Kidney capillary endothelial cell (primary cell): Measurements from ENCODE around the gene ANO10.

Experiments
- DNase-seq: peaks from one replicate; pipeline ENCODE4 v3.0.0-alpha.2; 2018; ENCODE audit warnings: low spot score

ANO10 gene

DNA sequence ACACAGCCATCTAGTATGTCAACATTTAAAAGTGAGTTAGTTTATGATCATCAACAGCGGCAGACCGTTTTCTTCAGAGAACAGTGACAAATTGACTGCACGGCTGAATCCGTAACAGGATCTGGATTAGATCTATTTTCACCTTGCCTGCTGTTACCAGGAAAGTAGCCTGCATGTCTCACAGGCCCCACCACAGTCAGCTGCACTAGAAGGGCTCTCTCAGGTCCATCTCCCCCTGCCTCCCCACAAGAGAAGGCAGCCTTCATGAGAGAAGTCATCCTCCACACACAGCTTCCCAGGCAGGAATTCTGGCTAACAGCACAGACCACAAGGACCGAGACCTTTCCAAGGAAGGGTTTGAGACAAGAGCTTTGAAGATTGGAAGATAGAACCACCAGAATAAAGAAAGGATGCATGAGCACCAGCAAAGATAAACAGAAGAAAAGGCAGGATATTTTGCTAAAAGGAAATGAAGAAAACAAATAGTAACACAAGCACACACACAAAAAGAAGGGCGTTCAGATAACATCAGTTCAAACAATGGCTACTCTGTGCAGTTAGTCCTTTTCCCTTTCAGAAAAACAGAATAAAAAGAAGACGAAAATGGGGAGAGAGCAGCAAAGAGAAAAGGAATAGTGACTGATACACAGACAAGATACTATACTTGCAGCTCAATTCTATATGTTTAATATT lies 208.0 kb downstream of the ANO10 start:
- DNase-seq = no peak

DNA sequence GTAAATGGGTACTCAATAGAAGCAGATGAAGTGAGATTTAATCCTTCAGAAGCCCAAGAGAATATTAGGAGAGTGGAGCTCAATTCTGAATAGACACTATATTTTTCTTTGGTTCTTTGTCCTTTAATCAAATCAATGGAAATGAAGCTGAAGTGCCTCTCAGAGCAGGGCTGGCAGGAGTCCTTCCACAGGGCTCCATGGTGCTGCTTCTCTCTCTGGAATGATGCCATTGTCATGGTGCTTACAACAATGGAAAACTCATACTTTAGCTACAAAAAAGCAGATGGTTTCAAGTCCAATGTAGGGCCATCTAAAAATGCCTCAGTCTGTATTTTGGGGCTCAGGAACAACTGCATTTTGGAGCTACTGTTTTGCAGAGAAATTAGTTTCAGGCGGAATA lies 210.4 kb downstream of the ANO10 start:
- DNase-seq = no peak

DNA sequence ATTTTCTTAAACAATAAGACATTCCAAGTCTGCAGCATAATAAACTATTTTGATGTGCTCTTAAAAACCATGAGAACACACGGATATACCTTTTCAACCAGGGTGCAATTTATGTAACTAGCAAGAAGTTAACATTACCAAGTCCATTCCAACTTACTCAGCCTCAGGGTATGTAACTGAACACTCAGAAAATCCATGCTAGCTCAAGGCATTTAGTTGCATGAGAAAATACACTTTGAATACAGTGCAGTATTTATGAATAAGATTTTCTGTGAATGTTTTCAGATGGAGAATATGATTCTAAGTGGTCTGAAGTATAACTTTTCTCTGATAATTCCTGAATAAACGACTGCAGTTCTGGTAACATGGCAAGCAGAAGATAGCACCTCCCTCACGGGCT lies 211.2 kb downstream of the ANO10 start:
- no peak for DNase-seq

DNA sequence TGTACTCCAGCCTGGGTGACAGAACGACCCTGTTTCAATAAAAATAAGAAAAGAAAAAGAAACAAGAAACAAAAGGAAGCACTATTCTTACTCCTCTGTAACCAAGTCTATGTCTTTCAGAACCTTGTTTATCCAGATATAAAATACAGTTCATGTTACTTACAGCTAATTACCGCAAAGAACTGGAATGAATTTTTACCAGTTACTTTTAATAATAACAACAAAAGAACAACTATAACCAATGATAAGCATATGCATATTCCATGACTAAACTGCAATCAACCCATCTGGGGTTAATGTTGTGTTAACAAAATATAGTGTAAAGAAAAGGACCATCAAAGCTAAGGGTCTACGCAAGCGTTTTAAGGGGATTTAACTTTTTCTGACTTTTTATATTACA lies 212.3 kb downstream of the ANO10 start:
- DNase-seq = no peak

DNA sequence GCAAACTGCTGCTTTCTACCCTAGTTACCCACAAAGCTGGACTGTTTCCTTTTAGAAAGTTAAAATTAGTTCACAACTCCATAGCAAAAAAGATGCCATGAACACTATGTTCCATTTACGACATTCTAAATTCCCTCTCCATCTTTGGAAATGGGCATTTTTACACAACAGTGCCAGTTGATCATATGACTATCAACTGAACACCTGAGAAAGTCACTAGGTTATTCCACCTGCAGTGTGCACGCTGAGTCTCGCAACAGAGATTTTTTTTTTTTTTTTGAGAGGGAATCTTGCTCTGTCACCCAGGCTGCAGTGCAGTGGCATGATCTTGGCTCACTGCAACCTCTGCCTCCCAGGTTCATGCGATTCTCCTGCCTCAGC lies 215.2 kb downstream of the ANO10 start:
- DNase-seq = no peak

DNA sequence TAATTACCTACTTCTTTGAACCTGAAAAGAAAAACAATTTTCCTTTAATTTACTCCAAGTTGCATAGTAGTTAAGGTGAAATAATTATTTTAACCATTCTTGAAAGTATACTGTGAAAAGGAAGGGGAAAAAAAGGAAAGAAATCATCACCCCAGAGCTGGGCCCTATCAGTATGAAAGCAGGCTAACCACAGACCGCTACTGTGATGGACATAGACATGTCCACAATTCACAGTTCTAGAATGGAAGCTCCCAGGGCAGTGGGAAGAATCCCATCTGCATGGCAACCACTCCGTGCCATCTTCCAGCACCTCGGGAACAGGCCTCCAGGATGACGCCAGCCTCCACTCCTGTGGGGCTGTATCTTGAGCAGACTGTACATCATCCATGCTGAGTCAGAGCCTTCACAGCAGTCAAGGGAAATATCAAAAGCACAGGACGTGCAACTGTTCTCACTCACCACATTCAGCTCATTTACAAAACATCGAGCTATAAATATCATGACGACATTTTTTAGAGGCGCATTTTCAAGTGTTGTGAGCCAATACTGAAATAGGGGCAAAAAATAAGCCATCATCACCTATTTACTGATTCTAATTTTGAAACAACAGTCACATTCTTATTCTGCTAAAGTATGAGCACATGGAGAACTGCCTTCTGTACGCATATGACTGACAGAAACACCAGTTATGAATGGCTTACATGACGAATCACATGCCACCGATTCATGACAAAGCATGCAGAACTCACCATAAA lies 215.7 kb downstream of the ANO10 start:
- DNase-seq = peak; percentile 81

DNA sequence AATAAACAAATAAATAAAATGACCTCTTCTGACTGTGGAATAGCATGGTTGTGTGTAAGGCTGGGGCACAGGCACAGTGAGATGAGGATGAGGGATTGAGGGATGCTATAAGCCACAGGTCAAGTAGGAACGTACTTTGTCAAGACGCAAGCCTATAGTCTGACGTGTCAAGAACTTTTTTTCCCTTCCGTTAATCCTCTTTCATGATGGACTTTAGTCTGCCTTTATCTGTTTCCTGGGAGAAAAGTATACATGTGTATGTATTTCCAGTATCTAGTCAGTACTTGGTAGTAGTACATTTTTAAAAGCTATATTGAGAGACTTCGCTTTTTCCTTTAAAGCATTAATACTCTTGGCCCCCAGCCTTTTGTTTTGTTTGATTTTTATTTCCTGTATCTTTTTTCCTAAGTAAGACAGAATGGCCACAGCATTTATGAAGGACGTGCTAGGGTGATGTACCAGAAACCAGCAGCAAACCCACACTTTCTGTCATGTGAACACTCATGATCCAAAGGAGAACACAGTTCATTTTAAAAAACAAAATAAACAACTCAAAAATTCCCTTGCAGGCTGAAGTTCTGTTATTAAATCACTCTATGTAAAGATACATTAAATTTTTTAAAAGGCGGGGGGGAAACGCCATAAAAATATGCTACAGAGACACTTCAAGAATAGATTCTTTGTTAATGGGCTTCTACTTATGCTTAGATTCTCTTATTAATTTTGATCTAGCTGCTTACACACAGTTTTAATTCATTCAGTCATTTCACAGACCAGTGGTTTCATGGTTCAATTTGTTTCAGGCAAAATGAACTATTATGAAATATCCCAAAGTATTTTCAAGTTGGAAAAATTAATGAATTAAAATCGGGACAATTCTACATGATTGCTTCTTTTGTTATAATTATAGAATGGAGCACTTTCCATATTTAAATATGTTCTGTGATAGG lies 220.8 kb downstream of the ANO10 start:
- DNase-seq = no peak

DNA sequence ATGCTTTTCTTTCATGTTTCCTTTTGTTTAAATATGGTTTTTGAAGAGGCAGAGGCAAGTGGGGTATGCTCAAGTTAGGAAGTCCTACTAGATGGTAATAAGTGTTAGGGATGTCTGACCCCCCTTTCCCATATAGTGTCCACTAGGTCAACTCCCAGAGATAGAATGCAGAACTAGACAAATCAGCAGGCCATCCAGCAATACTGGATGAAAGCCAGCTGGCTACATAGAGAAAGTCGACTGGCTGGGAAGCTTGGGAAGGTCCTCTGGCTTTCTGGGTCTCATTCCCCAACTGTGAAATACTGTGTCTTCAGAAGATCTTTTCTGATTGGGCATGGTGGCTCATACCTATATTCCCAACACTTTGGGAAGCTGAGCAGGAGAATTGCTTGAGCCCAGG lies 221.6 kb downstream of the ANO10 start:
- no peak for DNase-seq

DNA sequence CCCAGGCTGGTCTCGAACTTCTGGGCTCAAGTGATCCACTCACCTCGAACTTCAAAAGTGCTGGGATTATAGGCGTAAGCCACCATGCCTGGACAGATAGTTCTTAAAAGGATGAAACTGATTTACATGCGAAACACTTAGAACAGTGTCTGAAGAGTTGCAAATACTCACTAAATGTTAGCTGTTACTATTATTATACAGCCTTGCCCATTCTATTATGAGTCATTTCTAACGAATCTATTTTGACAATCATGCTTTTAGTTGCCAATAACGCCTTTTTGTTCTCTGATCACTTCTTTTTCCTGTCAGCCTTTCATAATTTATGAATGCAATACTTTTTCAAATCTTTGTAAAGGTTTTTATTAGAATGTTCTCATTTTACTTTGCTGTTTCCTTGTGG lies 222.8 kb downstream of the ANO10 start:
- DNase-seq = no peak

DNA sequence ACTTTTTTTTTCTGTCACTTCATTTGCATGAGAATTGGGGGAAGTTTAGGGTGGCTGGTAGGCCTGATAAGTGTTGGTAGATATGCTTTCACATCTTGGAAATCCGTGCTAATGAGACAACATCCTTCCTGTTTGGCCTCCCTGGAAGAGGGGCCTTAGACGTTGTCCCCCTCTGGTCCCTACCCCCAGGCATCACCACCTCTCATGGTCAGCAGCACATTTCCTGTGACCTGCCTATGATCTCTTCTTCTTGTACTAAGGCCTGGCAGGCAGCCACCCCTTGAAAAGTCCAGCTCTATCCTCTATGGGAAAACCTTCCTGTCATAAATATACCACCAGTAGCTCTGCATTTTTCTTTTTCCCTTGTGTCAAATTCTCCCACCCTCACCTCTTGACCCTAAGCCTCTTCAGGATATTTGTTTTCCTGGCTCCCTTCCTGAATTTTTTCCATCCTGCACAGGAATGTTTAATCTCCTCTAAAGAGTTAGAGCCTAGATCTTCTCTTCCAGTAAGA lies 227.7 kb downstream of the ANO10 start:
- peak; percentile 98 for DNase-seq

DNA sequence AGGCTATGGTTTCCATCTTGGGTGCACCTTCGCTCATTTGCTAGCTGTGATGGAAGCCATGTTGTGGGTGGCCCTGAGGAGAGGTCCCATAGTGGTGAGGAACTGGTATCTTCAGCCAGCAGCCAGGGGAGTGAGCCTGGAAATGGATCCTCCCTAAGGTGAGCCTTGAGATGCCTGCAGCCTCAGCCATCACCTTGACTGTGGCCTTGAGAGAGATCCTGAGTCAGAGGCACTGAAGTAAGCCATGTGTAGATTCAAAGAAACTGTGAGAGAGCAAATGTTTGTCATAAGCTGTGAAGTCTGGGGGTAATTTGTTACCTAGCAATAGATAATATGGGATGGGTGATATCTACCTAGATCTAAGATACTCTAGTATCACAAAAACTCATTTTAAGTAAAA lies 230.2 kb downstream of the ANO10 start:
- no peak for DNase-seq

DNA sequence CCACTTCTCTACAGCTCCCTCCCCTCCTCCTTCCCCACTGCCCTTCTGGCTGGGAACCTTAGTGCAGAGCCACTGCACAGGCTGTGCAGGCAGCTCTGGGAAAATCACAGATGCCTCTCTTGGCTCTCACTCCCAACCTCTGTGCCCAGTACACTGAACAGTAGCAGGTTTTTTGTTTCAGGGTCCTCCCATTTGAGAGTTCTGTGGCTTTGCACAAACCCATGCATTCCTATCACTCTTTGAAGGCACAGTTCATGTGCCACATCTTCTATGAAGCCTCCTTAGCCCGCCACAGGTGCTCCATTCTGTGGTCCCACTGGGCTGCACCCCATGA lies 231.6 kb downstream of the ANO10 start:
- DNase-seq = no peak

DNA sequence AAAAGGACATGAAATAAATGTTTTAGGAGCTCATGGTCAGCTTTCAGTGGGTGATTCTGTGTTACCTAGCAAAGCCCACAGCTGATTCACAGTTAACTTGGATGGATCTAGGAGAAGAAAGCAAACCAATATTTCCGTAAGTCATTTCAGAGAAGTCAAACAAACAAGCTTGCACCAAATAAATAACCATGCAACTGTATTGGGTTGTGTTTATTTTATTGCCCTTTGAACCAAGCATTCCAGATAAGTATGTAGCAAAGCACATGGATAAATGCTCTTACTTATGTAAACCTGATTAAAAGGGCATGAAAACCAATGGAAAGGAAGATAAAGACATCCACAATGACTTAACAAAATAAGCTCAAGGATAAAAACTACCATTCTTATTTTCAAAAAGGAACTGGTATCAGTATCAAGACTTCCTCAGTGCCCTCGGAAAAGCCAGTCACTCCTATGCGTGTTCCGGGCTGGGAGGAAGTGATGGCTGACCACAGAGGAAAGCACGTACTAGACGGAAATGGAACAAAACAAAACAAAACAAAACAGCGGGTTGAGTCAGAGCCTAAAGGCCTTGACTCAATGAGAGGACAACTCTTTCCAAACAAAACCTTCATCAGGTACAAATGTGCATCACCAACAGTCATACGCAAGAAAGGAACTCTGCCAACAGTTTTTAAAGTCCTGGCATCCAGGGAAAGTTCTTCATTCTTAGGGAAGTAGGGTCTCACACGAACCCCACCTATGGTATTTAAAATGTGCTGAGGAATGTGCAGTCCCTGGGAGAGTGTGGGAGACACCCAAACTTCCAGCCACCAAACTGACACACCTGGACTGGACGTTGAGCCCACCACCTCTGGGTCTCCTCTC lies 232.2 kb downstream of the ANO10 start:
- peak; percentile 99 for DNase-seq

DNA sequence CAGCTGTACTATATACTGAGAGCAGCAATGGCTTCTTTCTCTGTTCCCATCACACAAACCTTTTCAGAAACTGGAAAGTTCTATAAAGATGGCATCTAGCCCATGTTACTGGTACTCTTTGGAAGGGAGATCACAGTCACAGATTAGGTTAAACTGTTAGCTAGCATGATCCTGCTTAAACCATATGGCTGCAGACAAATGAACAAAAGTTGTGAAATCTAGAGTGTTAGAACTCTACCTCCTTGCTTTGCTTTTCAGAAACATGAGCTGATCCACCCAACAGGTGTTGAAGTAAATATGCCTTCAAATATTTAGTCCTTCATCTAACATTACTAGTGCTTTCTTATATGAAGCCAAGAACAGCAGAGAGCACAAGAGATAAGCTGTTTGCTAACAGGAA lies 232.9 kb downstream of the ANO10 start:
- DNase-seq = no peak

DNA sequence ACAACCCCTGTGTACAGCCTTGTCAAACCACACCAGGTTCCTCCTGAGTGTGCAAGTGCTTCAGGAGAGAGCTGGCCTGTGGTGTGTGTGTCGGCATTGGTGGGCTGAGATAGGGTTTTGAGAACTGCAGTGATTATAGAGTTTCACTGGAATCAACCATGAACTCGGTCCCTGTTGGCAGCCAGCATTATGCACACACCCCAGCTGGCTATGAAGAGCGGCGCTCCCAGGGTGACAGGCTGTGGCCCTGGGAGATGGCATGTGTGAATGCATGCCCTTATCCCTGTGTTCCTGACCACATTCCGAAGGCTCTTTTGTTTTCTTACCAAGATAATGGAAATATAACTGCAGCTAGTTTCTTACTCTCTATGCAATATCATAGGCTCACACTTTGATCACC lies 233.6 kb downstream of the ANO10 start:
- no peak for DNase-seq

DNA sequence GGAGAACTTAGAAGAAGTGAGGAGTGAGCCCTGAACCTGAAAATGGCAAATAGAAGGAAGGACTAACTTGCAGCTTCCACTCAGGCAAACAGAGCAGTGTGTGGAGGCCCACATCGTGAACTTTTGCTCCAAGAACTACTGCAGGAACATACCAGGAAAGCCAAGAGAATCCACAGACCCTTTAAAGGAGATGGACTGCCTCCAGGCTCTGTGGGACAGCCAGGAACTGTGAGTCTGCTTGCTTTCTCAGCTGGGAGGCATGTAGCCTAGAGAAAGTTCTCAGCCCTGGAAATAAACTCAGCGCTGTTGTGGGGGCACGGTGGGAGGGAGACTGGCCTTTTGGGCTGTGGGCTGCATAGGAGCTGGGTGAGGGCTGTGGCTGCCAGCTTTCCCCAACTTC lies 242.5 kb downstream of the ANO10 start:
- no peak for DNase-seq

DNA sequence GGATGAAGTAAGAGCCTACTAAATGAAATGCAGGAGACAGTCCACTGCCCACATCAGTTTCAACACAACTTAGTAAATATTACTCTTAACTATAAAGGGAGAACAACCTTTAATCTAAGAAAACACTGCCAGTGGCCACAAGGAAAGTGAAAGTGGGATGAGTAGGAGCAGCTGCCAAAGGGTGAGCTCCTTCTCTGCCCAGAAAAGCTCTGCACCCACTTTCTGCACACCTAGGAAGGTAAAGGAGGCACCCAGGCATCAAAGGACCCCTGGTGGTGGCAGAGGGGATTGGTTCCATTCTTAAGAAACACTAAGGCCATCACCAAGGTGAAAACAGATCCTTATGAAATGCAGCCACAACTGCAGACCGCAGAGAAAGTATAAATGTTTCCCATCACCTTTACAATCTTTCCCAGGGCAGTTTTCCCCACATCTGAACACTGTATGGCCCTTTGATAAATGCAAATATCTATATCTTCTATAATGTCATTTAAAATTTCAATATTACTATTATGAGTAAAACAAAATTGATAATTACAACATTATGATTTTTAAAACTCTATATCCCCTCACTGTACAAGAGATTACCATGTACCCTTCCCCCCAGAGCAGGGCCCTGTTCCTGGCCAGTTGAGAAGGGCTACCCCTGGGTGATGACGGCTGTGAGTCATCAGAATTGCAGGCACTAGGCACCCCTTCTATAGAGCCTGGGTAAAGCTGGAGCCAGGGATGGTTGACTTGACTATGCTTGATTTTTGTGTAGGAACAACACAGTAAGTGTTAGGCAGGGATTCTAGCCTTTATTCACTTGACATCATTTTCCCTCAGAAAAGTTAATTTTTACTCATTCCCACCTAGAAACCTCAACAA lies 243.5 kb downstream of the ANO10 start:
- no peak for DNase-seq

DNA sequence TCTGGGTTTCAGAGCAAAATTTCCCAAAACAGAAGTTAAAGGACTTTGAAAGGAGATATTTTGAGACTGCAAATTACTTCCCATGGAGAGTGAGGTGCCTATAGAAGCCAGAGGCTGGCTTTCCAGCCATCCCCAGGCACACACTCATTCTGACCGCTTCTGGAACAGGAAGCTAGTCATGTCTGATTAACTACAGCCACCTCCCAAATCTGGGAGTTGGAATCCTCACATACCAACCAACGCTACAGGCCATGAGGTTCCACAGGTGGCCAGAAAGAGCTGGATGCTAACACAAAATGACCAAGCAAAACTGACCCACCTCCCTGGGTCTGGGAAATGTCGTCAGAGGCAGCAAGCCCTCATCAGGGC lies 248.3 kb downstream of the ANO10 start:
- DNase-seq = peak; percentile 63

DNA sequence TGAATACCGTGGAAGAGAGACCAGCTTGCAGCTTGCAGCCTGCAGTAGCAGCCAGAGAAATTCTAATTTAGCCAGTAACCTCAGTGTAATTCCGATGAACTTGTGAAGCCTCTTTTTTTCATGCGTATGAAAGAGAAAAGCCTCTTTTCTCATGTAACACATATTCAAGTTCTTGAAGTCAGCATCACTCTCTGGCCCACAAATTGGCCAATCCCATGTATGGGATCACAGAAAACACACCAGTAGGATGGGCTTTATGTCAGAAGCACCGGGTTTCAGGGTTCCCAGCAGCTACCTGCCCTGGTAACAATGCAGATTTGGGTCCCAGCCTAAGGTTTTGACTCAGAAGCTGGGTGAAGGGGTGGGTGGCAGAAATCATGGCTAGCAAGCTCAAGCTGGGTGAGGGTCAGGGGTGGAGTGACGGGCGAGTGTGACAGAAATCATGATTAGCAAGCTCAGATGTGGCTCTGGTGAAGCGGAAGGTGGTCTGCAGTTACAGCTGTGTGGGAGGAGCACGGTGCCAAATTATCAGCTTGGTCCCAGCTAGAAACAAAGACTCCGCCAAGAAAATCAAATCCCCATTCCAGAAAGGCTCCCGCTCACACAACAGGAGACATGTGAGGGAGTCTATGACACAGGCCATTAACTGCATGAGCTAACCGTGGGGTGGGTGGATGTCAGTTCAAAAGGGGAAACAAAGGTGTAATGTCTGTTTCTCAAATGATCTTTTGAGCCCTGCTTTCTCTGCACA lies 248.8 kb downstream of the ANO10 start:
- no peak for DNase-seq
